ENCODE measurements around the gene C14orf93. TPM values are rescaled to one million over a fixed set of nuclear protein-coding genes. Genes with fewer than 3 reads are reported as not detected.
"Not testable (repeated sequence)": the region's sequence is repeated elsewhere in the genome, so short reads cannot be mapped to it uniquely, and the experiment has no call there.

The C14orf93 gene
- total RNA-seq, 1 experiment from 2014 or later = 15.1 TPM

DNA sequence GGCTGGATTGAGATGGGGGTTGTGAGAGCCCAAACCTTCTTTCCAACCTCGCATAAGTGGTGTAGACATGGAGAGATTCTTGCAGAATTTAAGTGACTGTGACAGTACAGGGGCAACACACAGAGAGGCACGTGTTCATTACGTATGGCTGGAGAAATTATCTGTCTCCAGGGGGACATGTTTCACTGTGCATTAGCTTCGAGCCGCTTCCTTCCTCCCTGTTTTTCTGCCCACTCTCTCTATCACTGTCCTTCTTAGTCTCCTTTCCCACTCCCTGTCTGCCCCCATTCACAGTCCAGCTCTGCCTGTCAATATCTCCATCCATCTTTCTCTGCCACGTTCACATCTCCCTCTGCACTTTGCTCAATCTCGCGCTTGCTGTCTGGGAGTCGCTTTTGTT, 11.5 kb upstream of the C14orf93 start:
- no peak for DNase-seq (ENCODE audit: low spot score)

DNA sequence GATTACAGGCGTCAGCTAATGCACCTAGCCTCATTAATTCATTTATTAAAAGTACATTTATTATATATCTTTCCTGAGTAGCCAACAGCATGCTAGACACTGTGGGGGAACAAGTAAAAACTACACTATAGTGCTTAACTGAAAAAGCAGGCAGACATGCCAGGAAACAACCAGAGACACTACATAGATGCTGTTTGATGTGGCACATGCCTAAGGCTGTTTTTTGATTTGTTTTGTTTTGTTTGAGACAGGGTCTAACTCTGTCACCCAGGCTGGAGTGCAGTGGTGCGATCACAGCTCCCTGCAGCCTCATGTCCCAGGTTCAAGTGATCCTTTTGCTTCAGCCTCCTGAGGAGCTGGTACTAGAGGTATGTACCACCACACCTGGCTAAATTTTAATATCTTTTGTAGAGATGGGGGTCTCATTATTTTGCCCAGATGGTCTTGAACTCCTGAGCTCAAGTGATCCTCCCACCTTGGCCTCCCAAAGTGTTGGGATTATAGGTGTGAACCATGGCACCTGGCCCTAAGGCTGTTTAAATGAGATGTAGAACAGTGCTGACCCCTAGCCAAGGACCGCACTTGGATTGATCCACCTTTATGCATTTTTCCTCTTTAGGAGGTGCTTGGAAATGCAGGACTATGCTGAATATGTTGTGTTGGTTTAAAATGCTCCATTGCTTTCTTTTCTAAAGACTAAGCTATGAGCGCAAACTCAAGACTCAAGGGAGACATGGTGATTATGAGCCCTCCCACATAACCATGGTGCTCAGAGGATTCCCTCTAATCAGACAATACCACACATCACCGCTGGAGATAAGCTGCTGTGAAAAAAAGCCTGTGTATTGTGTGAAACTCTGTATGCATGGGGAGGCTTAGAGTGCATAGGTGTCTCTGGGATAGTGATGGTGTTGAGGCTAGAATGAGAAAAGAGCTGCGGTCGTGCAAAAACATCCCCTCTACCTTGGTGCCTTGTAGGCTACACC, 10.5 kb upstream of the C14orf93 start:
- no peak for DNase-seq (ENCODE audit: low spot score)

DNA sequence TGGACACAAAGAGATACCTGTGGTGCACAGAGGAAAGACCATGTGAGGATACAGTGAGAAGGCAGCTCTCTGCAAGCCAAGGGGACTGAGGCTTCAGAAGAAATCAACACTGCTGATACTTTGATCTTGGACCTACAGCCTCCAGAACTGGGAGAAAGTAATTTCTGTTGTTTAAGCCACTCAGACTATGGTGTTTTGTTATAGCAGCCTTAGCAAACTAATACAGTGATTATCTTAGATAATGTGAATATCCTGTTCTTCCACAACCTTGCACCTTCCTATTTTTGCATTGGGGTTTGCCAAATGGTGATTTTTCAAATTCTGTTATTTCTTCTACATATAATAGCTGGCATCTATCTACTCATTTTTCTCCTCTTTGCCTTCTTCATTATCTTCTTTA, 8.2 kb upstream of the C14orf93 start:
- DNase-seq (ENCODE audit: low spot score) = no peak

DNA sequence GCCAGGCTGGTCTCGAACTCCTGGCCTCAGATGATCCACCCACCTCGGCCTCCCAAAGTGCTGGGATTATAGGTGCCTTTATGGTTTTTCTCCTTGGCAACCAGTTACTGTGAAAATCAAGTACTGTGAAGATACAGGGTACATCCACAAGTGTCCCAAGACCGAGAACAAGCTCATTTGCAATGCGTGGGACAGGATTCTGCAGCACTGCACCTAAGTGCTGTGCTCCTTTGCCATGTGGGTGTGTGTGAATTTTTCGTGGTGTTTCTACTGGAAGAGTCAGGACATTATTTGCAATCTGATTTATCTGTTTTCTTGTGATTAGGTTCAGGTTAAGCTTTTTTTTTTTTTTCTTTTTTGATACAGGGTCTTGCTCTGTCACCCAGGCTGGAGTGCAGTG, 7.1 kb upstream of the C14orf93 start:
- no peak for DNase-seq (ENCODE audit: low spot score)

DNA sequence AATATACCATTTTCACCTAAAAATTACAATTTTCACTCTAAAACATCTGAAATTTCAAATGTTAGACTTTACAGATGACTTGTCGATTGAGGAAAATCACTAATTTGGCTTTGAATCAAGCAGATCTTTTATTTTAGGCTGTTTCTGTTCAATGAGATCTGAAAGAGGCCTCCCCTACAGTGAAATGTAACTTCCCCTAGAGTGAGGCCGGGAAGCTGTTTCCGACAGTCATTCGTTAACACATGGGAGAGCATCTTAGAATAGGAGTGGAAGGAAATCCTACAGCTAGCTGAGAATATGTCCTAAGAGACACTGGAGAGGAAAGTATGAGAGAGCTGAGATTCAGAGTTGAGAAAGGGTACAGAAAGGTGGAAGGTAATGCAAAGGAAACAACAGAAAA, 5.7 kb upstream of the C14orf93 start:
- no peak for DNase-seq (ENCODE audit: low spot score)

DNA sequence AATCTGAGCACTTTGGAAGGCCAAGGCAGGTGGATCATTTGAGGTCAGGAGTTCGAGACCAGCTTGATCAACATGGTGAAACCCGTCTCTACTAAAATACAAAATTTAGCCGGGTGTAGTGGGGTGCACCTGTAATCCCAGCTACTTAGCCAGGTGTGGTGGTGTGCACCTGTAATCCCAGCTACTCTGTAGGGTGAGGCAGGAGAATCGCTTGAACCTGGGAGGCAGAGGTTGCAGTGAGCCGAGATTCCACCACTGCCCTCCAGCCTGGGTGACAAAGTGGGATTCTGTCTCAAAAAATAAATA, 3.8 kb upstream of the C14orf93 start:
- DNase-seq (ENCODE audit: low spot score) = not testable (repeated sequence)

DNA sequence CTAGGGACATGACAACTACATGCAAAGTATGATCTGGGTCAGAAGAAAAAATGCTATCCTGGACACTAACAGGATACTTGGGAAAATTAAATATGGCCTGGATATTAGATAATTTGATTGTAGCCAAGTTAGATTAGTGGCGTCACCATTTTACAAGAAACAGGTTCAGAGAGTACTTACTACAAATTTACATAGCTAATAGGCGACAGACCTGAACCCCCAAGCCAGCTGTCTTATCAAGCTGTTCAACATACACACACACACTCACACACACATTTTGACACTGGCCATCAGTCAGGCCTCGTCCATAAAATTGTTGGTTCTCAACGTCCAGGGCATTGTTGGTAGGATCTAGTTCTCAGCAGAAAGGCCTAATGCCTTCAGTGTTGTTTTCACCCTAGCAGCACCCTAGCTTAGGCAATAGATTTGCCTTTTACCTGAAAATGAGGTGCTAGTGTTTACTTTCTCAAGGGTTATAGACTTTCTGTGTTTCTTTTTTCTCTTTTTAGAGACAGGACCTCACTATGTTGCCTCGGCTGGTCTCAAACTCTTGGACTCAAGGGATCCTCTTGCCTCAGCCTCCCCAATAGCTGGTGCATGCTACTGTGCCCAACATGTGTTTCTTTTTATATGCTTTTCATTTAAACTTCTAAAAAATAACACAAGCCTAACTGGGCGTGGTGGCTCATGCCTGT, 3.3 kb upstream of the C14orf93 start:
- no peak for DNase-seq (ENCODE audit: low spot score)

DNA sequence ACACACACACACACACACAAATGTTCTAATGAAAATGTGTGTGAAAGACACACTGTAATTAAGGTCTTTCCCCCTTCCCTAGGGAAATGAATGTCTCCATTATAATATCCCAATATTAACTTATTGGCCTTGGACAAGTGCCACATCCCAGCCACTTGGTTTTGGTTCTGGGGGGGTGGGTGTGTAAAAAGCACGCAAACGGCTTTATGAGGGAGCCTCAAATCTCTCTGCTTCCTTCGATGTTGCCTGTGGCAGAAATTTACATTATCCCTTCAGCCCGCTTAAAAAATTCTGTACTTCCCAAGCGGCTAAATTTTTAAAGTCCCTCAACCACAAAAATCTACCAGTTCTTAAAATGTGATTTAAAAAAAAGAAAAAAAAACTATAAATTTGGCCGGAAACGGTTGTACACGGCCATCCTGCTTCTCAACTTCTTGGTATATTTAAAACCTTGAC, 432 bp downstream of the C14orf93 start:
- no peak for DNase-seq (ENCODE audit: low spot score)

DNA sequence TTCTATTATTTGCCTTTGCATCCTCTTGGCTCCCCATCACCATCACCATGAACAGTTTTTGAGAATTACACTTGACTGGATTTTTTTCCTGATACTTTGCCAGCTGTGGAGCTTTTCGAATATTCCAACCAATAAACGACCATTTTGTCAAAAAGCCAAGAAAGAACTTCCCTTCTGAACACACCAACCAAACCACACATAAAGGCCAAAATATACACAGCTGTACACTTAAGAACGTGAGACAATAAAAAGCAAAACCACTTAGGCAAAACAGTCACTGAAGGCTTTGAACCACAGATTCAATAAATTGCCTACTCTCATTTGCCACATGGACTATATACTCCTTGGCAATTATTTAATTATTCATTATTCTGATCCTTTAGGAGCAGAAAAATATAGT, 1.1 kb downstream of the C14orf93 start:
- DNase-seq (ENCODE audit: low spot score) = no peak

DNA sequence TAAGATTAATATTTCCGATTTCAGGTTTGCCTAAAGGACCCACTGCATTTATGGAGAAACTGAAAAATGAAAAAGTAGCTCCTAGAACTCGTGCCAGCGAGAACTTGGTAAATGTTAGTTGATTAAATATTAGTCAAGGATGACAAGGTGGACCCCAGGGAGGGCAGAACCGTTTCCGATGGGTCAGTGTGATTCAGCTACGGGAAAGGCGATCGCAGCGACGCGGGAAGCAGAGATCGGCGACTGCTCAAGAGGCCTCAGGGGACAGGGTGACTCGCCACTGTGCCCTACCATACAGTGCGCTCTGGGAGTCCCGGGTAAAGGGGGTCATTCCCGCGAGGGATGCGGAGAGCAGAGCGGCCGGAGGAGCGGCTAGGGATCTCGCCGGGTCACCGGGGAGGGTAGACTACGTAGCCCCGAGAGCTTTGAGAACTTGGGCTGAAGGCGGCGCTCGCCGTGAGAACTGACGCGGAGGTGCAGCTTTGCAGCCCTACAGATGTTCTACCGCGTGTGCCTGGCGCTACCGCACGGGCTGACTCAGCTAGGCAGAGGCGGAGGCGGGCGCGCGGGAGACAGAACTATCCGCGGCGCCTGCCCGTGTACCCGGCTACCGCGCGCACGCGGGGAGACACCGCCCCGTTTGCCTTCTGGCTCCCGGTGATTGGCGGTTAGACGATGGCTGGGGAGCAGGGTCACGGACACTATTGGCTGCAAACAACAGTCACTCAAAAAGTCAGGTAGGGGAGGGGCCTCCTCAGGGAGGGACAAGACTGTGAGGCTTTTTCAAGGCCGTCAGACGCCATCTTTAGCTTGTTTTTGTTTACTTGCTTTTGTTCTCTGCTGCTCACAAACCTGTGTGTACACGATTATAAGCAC, 3.2 kb downstream of the C14orf93 start:
- DNase-seq (ENCODE audit: low spot score) = peak; percentile 92

DNA sequence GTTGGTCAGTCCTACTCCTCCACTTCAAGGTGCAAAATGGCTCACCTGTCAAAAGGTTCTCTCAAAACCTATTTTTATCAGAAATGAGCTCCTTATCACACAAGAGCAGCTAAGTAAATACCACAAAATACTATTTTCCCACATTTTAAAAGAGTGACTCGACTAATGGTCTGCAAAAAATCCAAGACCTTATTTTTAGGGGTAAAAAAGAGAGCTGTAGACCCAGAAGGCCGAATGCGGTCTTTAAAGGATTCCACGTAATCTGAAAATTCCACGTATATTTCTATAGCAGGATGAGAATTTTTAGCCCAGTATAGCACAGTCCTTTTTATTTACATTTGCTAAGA, 3.8 kb downstream of the C14orf93 start:
- no peak for DNase-seq (ENCODE audit: low spot score)

DNA sequence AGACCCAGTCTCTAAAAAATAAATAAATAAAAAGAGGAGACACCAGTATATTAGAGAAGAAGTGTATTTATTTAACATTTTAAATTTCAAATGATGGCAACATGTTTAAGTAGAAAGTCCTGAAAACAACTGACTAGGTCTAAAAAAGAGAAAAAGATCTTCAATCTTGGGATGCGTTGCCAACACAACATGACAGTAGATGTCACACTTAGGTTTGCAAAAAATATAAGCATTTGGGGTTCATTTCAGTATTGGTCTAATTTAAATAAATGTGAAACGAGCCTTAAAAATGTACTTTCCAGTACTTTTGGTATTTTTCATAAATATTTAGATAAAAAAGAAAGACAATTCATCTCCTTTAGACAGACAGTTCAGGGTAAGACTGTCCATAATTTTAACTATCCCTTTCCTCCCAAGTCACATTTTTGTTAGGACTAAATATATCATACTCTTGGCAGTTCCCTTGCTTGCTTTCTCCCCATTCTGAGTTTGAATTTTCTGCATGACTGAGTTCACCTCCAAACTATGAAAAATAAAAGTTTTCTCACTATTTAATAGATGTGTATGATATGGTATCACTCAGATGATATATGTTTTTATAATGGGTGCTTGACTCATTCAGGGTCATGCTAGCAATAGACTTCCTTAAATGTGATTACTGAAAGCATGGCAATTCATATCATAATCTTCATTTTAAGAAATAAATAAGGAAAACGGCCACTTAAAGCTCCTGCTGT, 4.3 kb downstream of the C14orf93 start:
- no peak for DNase-seq (ENCODE audit: low spot score)

DNA sequence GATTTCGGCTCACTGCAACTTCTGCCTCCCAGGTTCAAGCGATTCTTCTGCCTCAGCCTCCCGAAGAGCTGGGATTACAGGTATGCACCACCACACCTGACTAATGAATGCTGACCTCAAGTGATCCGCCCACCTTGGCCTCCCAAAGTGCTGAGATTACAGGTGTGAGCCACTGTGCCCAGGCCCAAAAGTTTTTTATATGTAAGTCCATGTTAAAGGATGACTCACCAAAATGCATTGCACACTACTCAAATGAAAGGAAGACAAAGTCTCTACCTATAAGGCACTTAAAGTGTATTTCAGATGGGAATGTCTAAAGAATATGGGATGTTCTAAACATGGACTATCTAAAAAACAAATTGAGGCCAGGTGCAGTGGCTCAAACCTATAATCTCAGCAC, 5.7 kb downstream of the C14orf93 start:
- DNase-seq (ENCODE audit: low spot score) = not testable (repeated sequence)

DNA sequence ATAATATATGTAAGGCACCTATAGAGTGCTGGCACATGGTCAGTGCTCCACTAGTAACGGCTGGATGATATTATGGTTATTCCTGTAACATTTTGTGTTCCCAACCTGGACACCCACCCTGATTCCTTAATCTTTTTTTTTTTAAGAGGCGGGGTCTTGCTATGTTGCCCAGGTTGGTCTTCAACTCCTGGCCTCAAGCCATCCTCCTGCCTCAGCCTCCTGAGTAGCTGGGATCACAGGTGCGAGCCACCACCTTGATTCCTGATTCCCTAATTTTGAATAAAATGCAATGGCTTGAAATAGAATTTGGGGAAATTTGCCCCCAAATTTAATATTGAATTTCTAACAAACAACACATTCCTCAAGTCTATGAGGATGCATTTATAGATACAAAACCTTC, 7.4 kb downstream of the C14orf93 start:
- no peak for DNase-seq (ENCODE audit: low spot score)

DNA sequence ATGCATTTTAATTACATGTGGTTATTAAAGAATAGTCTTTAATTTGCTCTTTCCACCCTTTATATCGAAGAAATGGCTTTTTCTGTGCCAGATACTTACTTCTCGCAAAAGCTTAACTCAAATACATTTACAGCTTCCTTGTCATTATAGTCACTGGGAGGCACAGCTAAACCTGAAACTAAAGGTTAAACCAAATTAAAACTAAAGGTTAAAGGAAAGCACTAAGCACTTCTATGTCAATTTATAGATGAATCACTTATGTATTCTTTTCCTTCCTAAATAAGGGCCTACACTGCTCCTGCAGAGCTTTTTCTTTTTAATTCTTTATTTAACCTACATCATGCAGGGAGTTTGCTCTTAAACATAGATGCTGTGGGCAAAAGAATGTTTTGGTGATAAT, 9.1 kb downstream of the C14orf93 start:
- DNase-seq (ENCODE audit: low spot score) = no peak

DNA sequence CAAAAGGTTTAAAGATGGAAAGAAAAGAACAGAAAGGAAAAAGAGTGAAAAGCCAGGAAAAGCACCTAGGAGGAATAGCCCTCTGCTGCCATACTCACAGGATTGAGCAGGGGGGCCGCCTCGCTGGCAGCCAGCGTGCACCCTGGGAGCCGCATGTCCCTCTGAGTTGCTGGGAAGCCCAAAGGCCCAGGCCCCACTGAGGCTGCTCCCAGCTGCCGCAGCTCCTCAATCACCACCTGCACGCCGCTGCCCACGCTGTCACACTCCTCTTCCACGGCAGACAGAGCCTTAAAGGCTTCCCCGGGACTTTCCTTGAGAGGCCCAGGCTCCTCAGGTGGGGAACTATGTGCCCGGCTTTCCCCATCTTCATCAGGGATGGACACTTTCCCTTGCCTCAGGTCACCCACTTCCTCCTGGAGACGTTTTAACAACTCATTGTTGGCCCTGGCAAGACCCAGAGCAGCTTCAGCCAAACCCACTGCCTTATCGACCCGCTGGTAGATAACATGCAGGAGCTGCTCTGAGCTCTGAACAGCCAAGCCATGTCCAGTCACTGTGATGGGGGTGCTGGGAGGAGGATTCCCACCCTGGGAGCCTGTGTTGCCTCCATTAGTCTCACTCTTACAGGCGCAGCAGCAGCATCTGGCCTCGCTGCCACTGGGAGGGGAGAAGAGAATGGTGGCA, 11.5 kb downstream of the C14orf93 start:
- DNase-seq (ENCODE audit: low spot score) = no peak

DNA sequence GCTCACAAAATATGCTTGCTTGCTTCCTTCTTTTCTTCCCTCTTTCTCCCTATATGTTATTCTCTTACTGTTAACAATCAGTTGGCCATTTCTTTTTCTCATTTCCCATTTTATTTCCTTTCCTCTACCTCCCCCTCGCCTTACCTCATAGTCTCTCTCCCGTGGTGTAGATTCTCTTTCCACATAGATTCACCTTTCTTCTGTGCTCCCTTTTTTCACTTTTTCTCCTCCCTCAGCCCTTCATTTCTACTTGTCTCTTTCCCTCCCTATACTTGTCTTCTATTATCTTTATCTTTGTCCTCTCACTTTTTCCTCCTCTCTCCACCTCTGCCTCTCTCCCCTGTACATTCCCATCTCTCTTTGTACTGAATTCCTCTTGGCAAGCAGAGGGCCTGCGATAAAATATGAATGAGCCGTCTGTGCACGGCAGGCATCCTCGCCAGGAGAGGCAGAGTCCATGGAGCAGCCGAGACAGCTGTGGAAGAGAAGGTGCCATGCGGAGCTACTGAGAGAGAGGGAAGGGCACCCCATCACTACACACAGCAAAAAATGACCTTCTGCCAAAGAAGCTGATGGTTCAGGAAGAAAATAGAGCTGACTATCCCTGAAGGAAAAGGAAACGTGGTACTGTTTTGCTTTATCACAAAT, 12.1 kb downstream of the C14orf93 start:
- DNase-seq (ENCODE audit: low spot score) = no peak

DNA sequence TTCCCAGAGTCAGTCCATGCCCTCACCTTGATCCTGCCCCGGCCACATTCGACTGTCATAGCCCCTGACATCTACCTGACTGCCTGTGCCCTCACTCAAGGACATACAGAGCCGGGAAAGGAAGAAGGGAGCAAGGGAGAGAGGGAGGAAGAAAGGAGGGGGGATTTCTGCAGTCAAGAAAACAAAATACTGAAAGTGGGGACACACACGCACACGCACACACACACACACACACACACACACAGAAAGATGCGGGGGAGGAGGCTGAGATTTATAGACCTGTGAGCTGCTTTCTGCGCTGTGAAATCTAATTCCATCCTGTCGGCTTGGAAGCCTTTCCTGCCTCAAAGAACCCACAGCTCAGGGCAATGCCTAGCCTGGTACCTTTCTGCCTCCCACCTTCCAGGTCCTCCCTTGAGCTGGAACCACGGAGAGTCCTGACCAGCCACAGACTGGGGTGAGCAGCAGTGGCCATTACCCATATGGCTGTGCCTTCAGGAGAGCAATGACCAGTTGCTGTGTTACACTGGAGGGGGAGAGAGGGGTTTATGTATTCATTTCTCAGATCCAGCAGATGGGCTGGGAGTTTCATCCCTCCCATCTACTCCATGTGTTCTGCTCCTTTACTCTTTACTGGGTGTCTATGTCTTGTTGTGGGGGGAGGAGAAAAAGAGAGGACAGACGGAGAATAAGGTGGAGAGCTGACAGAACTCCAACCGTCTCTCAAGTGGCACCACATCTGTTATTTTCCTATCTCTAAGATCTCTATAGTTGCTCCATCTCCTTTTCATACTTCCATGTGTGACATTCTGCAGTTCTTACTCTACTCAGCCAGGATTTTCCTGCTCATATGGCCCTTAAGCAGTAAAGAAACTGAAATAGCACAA, 12.9 kb downstream of the C14orf93 start:
- no peak for DNase-seq (ENCODE audit: low spot score)

Data from HT-29 (cell line).